Skeletal muscle tissue (tissue), 4 donors: ENCODE measurements around the gene SRSF4. TPM values are rescaled to one million over a fixed set of nuclear protein-coding genes. Genes with fewer than 3 reads are reported as not detected.
A peak's percentile ranks its signal among the peaks of the same experiment; 100 is the strongest.

ENCODE experiments used
- H3K27ac ChIP-seq: one replicate; pipeline ENCODE4 v1.7.0; 2013; ENCODE audit warnings: mild to moderate bottlenecking, low read depth, low read length, inconsistent platforms
- H3K27me3 ChIP-seq, 3 donors: one replicate each; pipeline ENCODE4 v1.7.0; 2013; ENCODE audit warnings: low read length in 3 of 3; ENCODE audit not compliant: control insufficient read depth in 3 of 3, insufficient read depth in 3 of 3
- H3K36me3 ChIP-seq, 3 donors: one replicate each; pipeline ENCODE4 v1.7.0; 2013; ENCODE audit warnings: low read length in 3 of 3; ENCODE audit not compliant: control insufficient read depth in 3 of 3, insufficient read depth in 3 of 3
- H3K4me1 ChIP-seq, 3 donors: one replicate each; pipeline ENCODE4 v1.7.0; 2013; ENCODE audit warnings: low read length in 3 of 3, mild to moderate bottlenecking in 3 of 3; ENCODE audit not compliant: control insufficient read depth in 3 of 3, insufficient read depth in 3 of 3
- H3K4me3 ChIP-seq, 3 donors: one replicate each; pipeline ENCODE4 v1.7.0; 2013; ENCODE audit warnings: low read length in 3 of 3
- H3K9ac ChIP-seq, 3 donors: one replicate each; pipeline ENCODE4 v1.7.0; 2013; ENCODE audit warnings: low read length in 3 of 3, mild to moderate bottlenecking in 3 of 3, moderate library complexity in 2 of 3, low read depth in 1 of 3
- H3K9me3 ChIP-seq, 3 donors: one replicate each; pipeline ENCODE4 v1.7.0; 2013; ENCODE audit warnings: low read length in 3 of 3; ENCODE audit not compliant: control insufficient read depth in 3 of 3
- total RNA-seq: library from RNA; depleted of rRNA; stranded (reverse); fragments of >200 nt; gene quantifications from one replicate; pipeline ENCODE4 v1.2.3, GENCODE V29; 2014
- donor health status: Osteomylitis.

Gene SRSF4
- total RNA-seq, 1 donor from 2014 or later, result 39.1 TPM

GRCh38 chr1:29122682-29123052 lies 59.0 kb downstream of the SRSF4 start:
- H3K9ac ChIP-seq, result peak overlapping the region; percentile 72 to 81 (median 72)
- peaks cover 2 to 3% (median 3%) of the 10 kb centered on the region in 3 donors for H3K36me3 ChIP-seq
- H3K27me3 ChIP-seq, result peaks cover 36 to 47% (median 41%) of the 10 kb centered on the region in 3 donors
- peak overlapping the region; percentile 91 for H3K27ac ChIP-seq
- peak overlapping the region; percentile 56 to 64 (median 63) for H3K4me3 ChIP-seq
- no peaks in the 10 kb centered on the region for H3K9me3 ChIP-seq
- H3K4me1 ChIP-seq, result peaks cover 13 to 20% (median 16%) of the 10 kb centered on the region in 3 donors

GRCh38 chr1:29121936-29122681 lies 59.6 kb downstream of the SRSF4 start:
- Histone ChIP-seq H3K9me3 (no peaks in the 10 kb centered on the region), H3K36me3 (peaks cover 3 to 8% (median 5%) of the 10 kb centered on the region in 3 donors), H3K27ac (peak overlapping the region; percentile 91), H3K9ac (peak overlapping the region; percentile 43 to 81 (median 72)), H3K4me1 (peaks cover 13 to 20% (median 16%) of the 10 kb centered on the region in 3 donors), H3K27me3 (peaks cover 36 to 47% (median 41%) of the 10 kb centered on the region in 3 donors), H3K4me3 (peak overlapping the region; percentile 51 to 64 (median 63))

GRCh38 chr1:29121516-29121935 lies 60.2 kb downstream of the SRSF4 start:
- H3K27ac ChIP-seq, result no peak overlapping the region
- H3K27me3 ChIP-seq, result peaks cover 36 to 47% (median 41%) of the 10 kb centered on the region in 3 donors
- H3K4me1 ChIP-seq, result peaks cover 13 to 20% (median 16%) of the 10 kb centered on the region in 3 donors
- H3K9ac ChIP-seq, result peak overlapping the region in 2 of 3 donors; percentile 23 to 81
- H3K4me3 ChIP-seq, result peak overlapping the region in 1 of 3 donors; percentile 64
- H3K36me3 ChIP-seq, result peaks cover 4 to 9% (median 7%) of the 10 kb centered on the region in 3 donors
- H3K9me3 ChIP-seq, result no peaks in the 10 kb centered on the region

DNA sequence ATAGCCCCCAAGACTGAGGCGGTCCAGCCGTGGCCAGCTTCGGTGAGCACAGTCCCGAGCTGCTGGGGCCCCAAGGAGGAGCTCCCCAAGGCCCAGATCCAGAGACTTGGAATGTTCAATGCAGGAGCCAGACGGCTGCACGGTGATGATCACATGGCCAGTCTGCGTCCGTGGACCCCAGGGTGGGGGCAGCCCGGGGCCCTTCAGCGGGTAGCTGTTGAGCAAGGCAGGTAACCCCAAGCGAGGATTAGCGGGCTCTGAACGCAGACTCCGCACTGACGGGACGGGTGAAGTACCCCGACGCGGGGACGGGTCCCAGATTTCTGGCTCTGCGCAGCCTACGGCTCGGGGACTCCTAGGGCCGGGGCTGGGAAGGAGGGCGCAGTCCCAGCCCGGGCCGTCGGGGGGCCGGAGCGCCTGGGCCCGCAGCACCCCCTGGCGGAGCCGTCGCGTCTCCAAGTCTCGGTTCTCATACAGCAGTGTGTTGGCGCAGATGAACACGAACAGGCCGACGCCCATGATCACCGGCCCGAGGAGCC lies 60.7 kb downstream of the SRSF4 start:
- no peaks in the 10 kb centered on the region for H3K9me3 ChIP-seq
- H3K27ac ChIP-seq, result no peak overlapping the region
- no peak overlapping the region for H3K9ac ChIP-seq
- H3K4me3 ChIP-seq, result no peak overlapping the region
- peaks cover 6 to 9% (median 7%) of the 10 kb centered on the region in 3 donors for H3K36me3 ChIP-seq
- peaks cover 32 to 47% (median 41%) of the 10 kb centered on the region in 3 donors for H3K27me3 ChIP-seq
- peaks cover 13 to 20% (median 16%) of the 10 kb centered on the region in 3 donors for H3K4me1 ChIP-seq

GRCh38 chr1:29120367-29120766 lies 61.3 kb downstream of the SRSF4 start:
- Histone ChIP-seq H3K27ac (no peak overlapping the region), H3K4me3 (no peak overlapping the region), H3K9me3 (no peaks in the 10 kb centered on the region), H3K36me3 (peaks cover 9 to 15% (median 10%) of the 10 kb centered on the region in 3 donors), H3K9ac (no peak overlapping the region), H3K4me1 (peaks cover 13 to 20% (median 16%) of the 10 kb centered on the region in 3 donors), H3K27me3 (peaks cover 29 to 40% (median 37%) of the 10 kb centered on the region in 3 donors)

GRCh38 chr1:29119121-29119929 lies 62.4 kb downstream of the SRSF4 start:
- Histone ChIP-seq H3K9ac (no peak overlapping the region), H3K4me1 (peaks cover 13 to 17% (median 15%) of the 10 kb centered on the region in 3 donors), H3K4me3 (no peak overlapping the region), H3K9me3 (no peaks in the 10 kb centered on the region), H3K27ac (no peak overlapping the region), H3K36me3 (peaks cover 10 to 17% (median 11%) of the 10 kb centered on the region in 3 donors), H3K27me3 (peaks cover 25 to 33% (median 30%) of the 10 kb centered on the region in 3 donors)

DNA sequence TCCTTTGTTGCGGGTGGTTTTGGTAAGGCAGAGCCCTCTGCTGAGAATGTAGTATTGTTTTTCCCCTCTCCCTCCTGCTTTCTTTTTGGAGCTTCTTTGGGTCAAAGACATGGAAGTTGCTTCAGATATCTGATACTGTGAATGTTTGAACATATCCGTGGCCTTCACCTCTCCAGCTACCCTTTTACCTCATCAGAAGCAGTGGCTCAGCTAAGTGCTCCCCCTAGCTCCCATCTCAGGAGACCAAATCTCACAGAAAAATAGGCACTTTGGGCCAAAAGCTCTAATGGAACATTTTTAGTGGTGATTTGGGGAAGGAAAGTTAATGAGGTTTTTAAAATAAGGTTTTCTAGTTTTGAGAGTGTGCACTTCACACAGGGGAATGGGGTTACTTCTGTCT lies 64.3 kb downstream of the SRSF4 start:
- Histone ChIP-seq H3K27ac (no peak overlapping the region), H3K4me1 (peaks cover 2 to 4% (median 2%) of the 10 kb centered on the region in 3 donors), H3K9ac (peak overlapping the region in 1 of 3 donors; percentile 43), H3K36me3 (peaks cover 11 to 24% (median 17%) of the 10 kb centered on the region in 3 donors), H3K4me3 (no peak overlapping the region), H3K9me3 (no peaks in the 10 kb centered on the region), H3K27me3 (peaks cover 13 to 17% (median 15%) of the 10 kb centered on the region in 3 donors)

DNA sequence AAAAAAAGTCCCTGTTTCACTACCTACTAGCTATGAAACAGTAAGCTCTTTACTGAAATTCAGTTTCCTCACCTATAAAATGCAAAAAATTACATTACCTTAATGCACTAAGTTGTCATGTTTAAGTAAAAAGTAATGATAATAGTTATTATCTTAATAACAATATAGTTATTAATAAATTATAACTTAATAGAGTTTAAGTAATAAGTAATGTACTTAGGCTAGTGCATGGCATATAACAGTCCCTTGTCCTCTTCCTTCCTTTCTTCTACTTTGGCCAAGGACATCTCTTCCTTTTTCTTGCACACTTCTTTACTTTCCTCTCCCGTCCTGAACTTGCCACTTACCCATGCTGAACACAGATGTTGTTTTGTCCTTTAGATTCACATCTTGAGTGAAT lies 67.0 kb downstream of the SRSF4 start:
- Histone ChIP-seq H3K4me3 (no peak overlapping the region), H3K9me3 (no peaks in the 10 kb centered on the region), H3K4me1 (no peaks in the 10 kb centered on the region), H3K27ac (no peak overlapping the region), H3K36me3 (peaks cover 11 to 25% (median 20%) of the 10 kb centered on the region in 3 donors), H3K9ac (no peak overlapping the region), H3K27me3 (no peaks in the 10 kb centered on the region)

- Histone ChIP-seq H3K36me3 (peaks cover 15 to 28% (median 26%) of the 10 kb centered on the region in 3 donors), H3K4me3 (no peak overlapping the region), H3K9me3 (no peaks in the 10 kb centered on the region), H3K9ac (no peak overlapping the region), H3K27me3 (no peaks in the 10 kb centered on the region), H3K4me1 (no peaks in the 10 kb centered on the region), H3K27ac (no peak overlapping the region)
Measured at GRCh38 chr1:29113413-29114117, 68.1 kb downstream of the SRSF4 start.
